H4 (cell line): ENCODE data around the gene LXN. TPM values are rescaled to one million over a fixed set of nuclear protein-coding genes. Genes with fewer than 3 reads are reported as not detected.

Source experiments
- total RNA-seq: library from RNA; depleted of rRNA; stranded (reverse); fragments of >200 nt; shearing (Covaris generic); gene quantifications from 2 replicates; pipeline ENCODE4 v1.2.3, GENCODE V29; 2014; rRNA removed

The LXN gene
- total RNA-seq, 1 experiment from 2014 or later, result 39.6 TPM

Other genes with a start within 250 kb of the LXN start
- gene MLF1, start 101.5 kb downstream of the LXN start, total RNA-seq, result 32.8 and 43.8 TPM in 2 replicates
- 50.3 and 58.0 TPM in 2 replicates for gene GFM1, start 28.1 kb downstream of the LXN start, total RNA-seq
- not detected in 2 replicates for gene RARRES1, start 59.8 kb upstream of the LXN start, total RNA-seq
- gene MFSD1, start 129.4 kb upstream of the LXN start, total RNA-seq, result 169 and 173 TPM in 2 replicates